ENCODE measurements around the gene FPR2. TPM values are rescaled to one million over a fixed set of nuclear protein-coding genes. Genes with fewer than 3 reads are reported as not detected.

The FPR2 gene
- total RNA-seq, 1 donor from 2014 or later, result 4.2 TPM

GRCh38 chr19:51780270-51780669, 19.3 kb downstream of the FPR2 start:
- Histone ChIP-seq H3K36me3 (ENCODE audit: control insufficient read depth in 3 of 3, insufficient read depth in 3 of 3, low read length in 3 of 3) (no peaks in the 10 kb centered on the region), H3K9me3 (ENCODE audit: control insufficient read depth in 3 of 3, low read length in 3 of 3) (no peaks in the 10 kb centered on the region), H3K4me1 (ENCODE audit: control insufficient read depth in 3 of 3, insufficient read depth in 3 of 3, low read length in 3 of 3) (peaks cover 0 to 4% (median 0%) of the 10 kb centered on the region in 3 donors), H3K4me3 (ENCODE audit: low read length in 3 of 3) (no peak overlapping the region), H3K9ac (ENCODE audit: low read depth in 1 of 3, low read length in 3 of 3) (no peak overlapping the region), H3K27me3 (ENCODE audit: control insufficient read depth in 3 of 3, insufficient read depth in 3 of 3, low read length in 3 of 3) (peaks cover 0 to 6% (median 0%) of the 10 kb centered on the region in 3 donors), H3K27ac (ENCODE audit: low read depth, low read length) (no peak overlapping the region)

GRCh38 chr19:51781999-51782398, 21.0 kb downstream of the FPR2 start:
- Histone ChIP-seq H3K4me3 (ENCODE audit: low read length in 3 of 3) (no peak overlapping the region), H3K27me3 (ENCODE audit: control insufficient read depth in 3 of 3, insufficient read depth in 3 of 3, low read length in 3 of 3) (peaks cover 0 to 6% (median 0%) of the 10 kb centered on the region in 3 donors), H3K36me3 (ENCODE audit: control insufficient read depth in 3 of 3, insufficient read depth in 3 of 3, low read length in 3 of 3) (no peaks in the 10 kb centered on the region), H3K27ac (ENCODE audit: low read depth, low read length) (no peak overlapping the region), H3K9ac (ENCODE audit: low read depth in 1 of 3, low read length in 3 of 3) (no peak overlapping the region), H3K9me3 (ENCODE audit: control insufficient read depth in 3 of 3, low read length in 3 of 3) (no peaks in the 10 kb centered on the region), H3K4me1 (ENCODE audit: control insufficient read depth in 3 of 3, insufficient read depth in 3 of 3, low read length in 3 of 3) (peaks cover 0 to 4% (median 0%) of the 10 kb centered on the region in 3 donors)

DNA sequence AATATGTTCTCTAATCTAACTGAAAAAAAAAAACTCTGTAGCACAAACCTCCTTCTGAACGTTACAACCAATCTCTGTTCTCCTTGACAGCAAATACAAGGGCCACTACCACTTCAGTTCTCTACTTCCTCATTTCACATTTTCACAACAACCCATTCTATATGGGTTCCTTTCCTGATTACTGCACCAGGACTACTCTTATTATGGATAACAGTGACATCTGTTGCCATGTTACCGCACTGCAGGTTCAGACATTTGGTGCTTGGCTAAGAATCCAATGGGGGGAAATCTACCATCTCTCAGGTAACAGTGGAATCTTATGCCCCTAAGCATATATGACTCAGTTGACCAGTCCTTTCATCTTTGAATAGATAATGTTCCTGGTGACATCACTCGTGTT, 22.4 kb downstream of the FPR2 start:
- Histone ChIP-seq H3K4me1 (ENCODE audit: control insufficient read depth in 3 of 3, insufficient read depth in 3 of 3, low read length in 3 of 3) (no peaks in the 10 kb centered on the region), H3K27ac (ENCODE audit: low read depth, low read length) (no peak overlapping the region)

DNA sequence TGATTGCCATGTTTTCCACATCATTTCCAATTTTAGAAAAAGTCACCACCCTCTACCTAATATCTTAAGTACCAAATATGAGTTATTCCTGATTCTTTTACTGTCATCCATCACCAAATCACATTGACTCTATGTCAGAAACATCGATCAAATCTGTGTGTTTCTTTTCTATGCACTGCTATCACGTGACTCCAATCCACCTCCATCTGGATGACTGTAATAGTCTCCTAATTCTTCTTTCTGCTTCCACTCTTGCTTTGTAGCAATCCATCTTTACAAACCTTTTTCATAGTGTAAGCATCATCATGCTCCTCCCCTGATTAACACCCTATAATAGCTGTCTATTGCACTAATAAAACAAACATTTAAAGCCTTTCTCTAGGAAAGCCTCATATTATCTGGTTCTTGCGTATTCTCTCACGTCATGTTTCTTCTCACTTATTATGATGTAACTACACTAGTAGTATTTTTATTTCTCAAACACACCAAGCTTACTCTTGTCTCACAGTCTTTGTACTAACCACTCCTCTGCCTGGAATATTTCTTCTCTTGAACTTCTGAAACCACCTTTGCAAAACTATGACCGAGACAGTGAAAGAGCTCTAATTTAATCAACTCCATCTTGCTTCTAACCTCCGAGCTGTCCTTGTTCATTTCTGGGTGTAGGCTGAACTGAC, 23.3 kb downstream of the FPR2 start:
- Histone ChIP-seq H3K27ac (ENCODE audit: low read depth, low read length) (no peak overlapping the region), H3K9me3 (ENCODE audit: control insufficient read depth in 3 of 3, low read length in 3 of 3) (no peaks in the 10 kb centered on the region), H3K36me3 (ENCODE audit: control insufficient read depth in 3 of 3, insufficient read depth in 3 of 3, low read length in 3 of 3) (no peaks in the 10 kb centered on the region), H3K4me1 (ENCODE audit: control insufficient read depth in 3 of 3, insufficient read depth in 3 of 3, low read length in 3 of 3) (no peaks in the 10 kb centered on the region), H3K9ac (ENCODE audit: low read depth in 1 of 3, low read length in 3 of 3) (no peak overlapping the region), H3K27me3 (ENCODE audit: control insufficient read depth in 3 of 3, insufficient read depth in 3 of 3, low read length in 3 of 3) (peaks cover 0 to 2% (median 0%) of the 10 kb centered on the region in 3 donors), H3K4me3 (ENCODE audit: low read length in 3 of 3) (no peak overlapping the region)

More for the DNA sequence above, 22.4 kb downstream of the FPR2 start:
- Histone ChIP-seq H3K9me3 (ENCODE audit: control insufficient read depth in 3 of 3, low read length in 3 of 3) (no peaks in the 10 kb centered on the region), H3K4me3 (ENCODE audit: low read length in 3 of 3) (no peak overlapping the region), H3K9ac (ENCODE audit: low read depth in 1 of 3, low read length in 3 of 3) (no peak overlapping the region), H3K27me3 (ENCODE audit: control insufficient read depth in 3 of 3, insufficient read depth in 3 of 3, low read length in 3 of 3) (peaks cover 0 to 6% (median 0%) of the 10 kb centered on the region in 3 donors), H3K36me3 (ENCODE audit: control insufficient read depth in 3 of 3, insufficient read depth in 3 of 3, low read length in 3 of 3) (no peaks in the 10 kb centered on the region)

DNA sequence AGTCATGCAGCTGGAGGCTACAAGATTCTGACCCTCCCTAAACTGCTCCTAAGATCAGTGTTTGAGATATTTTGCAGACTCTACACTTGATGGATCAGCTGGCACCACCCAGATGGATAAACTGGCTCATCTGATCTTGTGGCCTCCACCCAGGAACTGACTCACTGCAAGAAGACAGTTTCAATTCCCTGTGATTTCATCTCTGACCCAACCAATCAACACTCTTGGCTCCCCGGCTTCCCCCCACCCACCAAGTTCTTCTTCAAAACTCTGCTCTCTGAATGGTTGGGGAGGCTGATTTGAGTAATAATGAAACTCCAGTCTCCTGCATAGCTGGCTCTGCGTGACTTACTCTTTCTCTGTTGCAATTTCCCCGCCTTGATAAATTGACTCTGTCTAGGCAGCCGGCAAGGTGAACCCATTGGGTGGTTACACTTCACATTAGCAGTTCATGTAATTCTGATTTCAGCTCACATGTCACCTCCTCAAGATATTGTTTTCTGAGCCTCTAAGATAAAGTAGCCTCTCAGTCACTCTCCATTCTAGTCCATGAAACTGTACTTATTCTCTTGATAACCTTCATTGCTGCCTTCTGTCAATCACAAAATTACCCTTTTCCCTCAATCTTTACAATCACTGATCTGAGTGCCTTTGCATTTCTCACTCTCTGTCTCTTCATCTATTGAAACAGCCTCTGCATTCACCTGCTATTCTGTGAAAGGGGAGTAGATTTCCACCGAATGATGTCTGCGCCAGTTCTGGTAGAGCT, 24.1 kb downstream of the FPR2 start:
- peak overlapping the region; percentile 51 for H3K27ac ChIP-seq (ENCODE audit: low read depth, low read length)
- no peak overlapping the region for H3K9ac ChIP-seq (ENCODE audit: low read depth in 1 of 3, low read length in 3 of 3)
- H3K36me3 ChIP-seq (ENCODE audit: control insufficient read depth in 3 of 3, insufficient read depth in 3 of 3, low read length in 3 of 3), result no peaks in the 10 kb centered on the region
- H3K4me3 ChIP-seq (ENCODE audit: low read length in 3 of 3), result no peak overlapping the region
- H3K4me1 ChIP-seq (ENCODE audit: control insufficient read depth in 3 of 3, insufficient read depth in 3 of 3, low read length in 3 of 3), result no peaks in the 10 kb centered on the region
- H3K27me3 ChIP-seq (ENCODE audit: control insufficient read depth in 3 of 3, insufficient read depth in 3 of 3, low read length in 3 of 3), result no peaks in the 10 kb centered on the region
- H3K9me3 ChIP-seq (ENCODE audit: control insufficient read depth in 3 of 3, low read length in 3 of 3), result no peaks in the 10 kb centered on the region

DNA sequence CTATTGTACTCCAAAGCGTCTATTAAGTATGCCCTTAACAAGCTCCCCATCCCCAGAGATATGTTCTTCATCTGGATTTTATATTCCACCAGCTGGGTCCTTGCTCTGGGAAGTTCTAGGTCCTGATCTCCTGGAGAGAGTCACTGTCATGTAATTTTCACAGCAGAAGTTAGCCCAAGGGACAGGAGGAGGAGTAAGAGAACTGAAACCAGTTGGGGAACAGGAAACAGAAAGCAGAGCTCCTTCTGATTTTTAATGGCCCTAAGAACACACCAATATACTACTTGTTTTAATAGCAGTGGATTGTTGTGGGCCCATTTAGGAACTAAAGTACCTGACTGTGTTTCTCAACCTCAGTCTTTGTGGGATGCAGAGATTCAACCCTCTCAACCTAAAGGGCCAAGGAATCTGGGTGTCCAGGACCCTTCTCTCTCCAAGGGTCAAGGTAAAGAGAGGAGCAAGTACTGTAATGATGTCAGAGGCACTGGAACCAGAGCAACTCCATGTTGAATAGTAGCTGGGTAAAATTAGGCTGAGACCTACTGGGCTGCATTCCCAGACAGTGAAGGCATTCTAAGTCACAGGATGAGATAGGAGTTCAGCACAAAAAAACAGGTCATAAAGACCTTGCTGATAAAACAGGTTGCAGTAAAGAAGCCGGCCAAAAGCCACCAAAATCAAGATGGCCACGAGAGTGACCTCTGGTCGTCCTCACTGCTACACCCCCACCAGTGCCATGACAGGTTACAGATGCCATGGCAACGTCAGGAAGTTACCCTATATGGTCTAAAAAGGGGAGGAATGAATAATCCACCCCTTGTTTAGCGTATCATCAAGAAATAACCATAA, 25.9 kb downstream of the FPR2 start:
- Histone ChIP-seq H3K36me3 (ENCODE audit: control insufficient read depth in 3 of 3, insufficient read depth in 3 of 3, low read length in 3 of 3) (no peaks in the 10 kb centered on the region), H3K4me1 (ENCODE audit: control insufficient read depth in 3 of 3, insufficient read depth in 3 of 3, low read length in 3 of 3) (no peaks in the 10 kb centered on the region), H3K27ac (ENCODE audit: low read depth, low read length) (no peak overlapping the region), H3K9me3 (ENCODE audit: control insufficient read depth in 3 of 3, low read length in 3 of 3) (no peaks in the 10 kb centered on the region), H3K27me3 (ENCODE audit: control insufficient read depth in 3 of 3, insufficient read depth in 3 of 3, low read length in 3 of 3) (no peaks in the 10 kb centered on the region), H3K4me3 (ENCODE audit: low read length in 3 of 3) (no peak overlapping the region), H3K9ac (ENCODE audit: low read depth in 1 of 3, low read length in 3 of 3) (no peak overlapping the region)

DNA sequence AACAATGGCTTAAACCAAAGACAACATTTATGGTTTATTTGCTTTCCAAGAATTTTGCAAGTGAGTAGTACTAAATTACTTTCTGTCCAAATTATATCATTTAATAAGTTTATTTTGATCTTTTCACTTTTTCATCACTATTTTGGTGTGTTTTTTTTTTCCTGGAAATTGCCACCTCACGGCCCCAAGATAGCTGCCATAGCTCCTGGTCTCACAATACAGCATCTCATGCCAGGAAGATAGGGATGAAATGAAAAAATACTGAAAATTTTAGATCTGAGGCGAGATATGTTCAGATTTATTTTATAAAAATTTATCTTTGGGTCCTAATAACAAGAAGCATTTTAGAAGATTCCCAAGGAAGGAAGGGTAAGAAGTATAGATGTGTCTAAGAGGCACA, 27.0 kb downstream of the FPR2 start:
- Histone ChIP-seq H3K9ac (ENCODE audit: low read depth in 1 of 3, low read length in 3 of 3) (no peak overlapping the region), H3K27me3 (ENCODE audit: control insufficient read depth in 3 of 3, insufficient read depth in 3 of 3, low read length in 3 of 3) (no peaks in the 10 kb centered on the region), H3K36me3 (ENCODE audit: control insufficient read depth in 3 of 3, insufficient read depth in 3 of 3, low read length in 3 of 3) (no peaks in the 10 kb centered on the region), H3K9me3 (ENCODE audit: control insufficient read depth in 3 of 3, low read length in 3 of 3) (peaks cover 0 to 3% (median 0%) of the 10 kb centered on the region in 3 donors), H3K27ac (ENCODE audit: low read depth, low read length) (no peak overlapping the region), H3K4me3 (ENCODE audit: low read length in 3 of 3) (no peak overlapping the region), H3K4me1 (ENCODE audit: control insufficient read depth in 3 of 3, insufficient read depth in 3 of 3, low read length in 3 of 3) (no peaks in the 10 kb centered on the region)

DNA sequence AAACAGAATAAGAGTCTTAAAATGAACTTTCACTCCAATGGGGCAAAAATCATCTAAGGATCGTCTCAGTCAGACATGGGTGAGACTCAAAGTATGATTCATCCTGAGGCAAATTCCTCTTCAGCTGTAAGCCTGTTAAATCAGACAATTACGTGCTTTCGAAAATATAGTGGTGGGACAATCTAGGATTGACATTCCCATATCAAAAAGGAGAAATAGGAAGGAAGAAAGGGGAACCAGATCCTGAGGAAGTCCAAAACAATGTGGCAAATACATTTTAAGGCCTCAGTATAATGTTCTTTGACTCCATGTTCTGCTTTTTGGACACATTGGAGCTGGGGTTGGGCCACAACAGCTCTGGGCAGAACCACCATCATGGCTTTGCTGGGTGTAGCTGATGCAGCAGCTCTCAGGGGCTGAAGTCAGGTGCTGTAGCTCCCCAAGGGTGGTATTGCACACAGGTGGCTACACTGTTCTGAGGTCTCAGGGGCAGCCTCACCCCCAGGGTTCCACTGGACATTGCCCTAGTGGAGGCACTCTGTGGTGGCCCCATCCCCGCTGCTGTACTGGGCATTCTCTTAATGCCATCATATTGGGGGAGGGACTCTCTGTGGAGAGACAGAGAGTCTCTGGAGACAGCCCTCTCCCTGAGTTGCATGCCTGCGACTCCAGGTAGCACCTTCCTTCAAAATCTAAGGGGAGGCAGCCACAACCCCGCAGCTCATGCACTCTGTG, 28.2 kb downstream of the FPR2 start:
- Histone ChIP-seq H3K4me1 (ENCODE audit: control insufficient read depth in 3 of 3, insufficient read depth in 3 of 3, low read length in 3 of 3) (no peaks in the 10 kb centered on the region), H3K27ac (ENCODE audit: low read depth, low read length) (no peak overlapping the region), H3K9ac (ENCODE audit: low read depth in 1 of 3, low read length in 3 of 3) (no peak overlapping the region), H3K4me3 (ENCODE audit: low read length in 3 of 3) (no peak overlapping the region), H3K9me3 (ENCODE audit: control insufficient read depth in 3 of 3, low read length in 3 of 3) (peaks cover 0 to 3% (median 0%) of the 10 kb centered on the region in 3 donors), H3K36me3 (ENCODE audit: control insufficient read depth in 3 of 3, insufficient read depth in 3 of 3, low read length in 3 of 3) (no peaks in the 10 kb centered on the region), H3K27me3 (ENCODE audit: control insufficient read depth in 3 of 3, insufficient read depth in 3 of 3, low read length in 3 of 3) (no peaks in the 10 kb centered on the region)

DNA sequence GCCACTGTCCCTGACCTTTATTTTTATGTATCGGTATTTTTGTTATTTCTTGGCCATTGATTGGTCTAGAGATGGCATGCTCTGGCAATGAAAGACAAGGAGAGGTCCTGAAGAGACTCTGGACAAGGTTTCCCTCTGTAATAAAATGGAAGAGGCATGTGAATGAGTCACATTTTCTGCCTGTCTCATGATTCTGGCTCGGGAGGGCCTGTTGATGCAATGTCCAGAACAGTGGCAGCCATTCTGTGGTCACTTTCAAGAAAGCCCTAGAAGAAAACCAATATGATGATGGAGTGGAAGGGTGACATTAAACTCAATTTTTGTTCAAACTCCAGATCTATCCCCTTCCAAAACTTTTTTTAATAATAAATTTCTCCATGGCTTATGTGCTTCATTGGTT, 32.0 kb downstream of the FPR2 start:
- Histone ChIP-seq H3K27ac (ENCODE audit: low read depth, low read length) (no peak overlapping the region), H3K9me3 (ENCODE audit: control insufficient read depth in 3 of 3, low read length in 3 of 3) (peaks cover 0 to 3% (median 0%) of the 10 kb centered on the region in 3 donors), H3K4me3 (ENCODE audit: low read length in 3 of 3) (no peak overlapping the region), H3K36me3 (ENCODE audit: control insufficient read depth in 3 of 3, insufficient read depth in 3 of 3, low read length in 3 of 3) (no peaks in the 10 kb centered on the region), H3K9ac (ENCODE audit: low read depth in 1 of 3, low read length in 3 of 3) (no peak overlapping the region), H3K27me3 (ENCODE audit: control insufficient read depth in 3 of 3, insufficient read depth in 3 of 3, low read length in 3 of 3) (peaks cover 0 to 2% (median 0%) of the 10 kb centered on the region in 3 donors), H3K4me1 (ENCODE audit: control insufficient read depth in 3 of 3, insufficient read depth in 3 of 3, low read length in 3 of 3) (no peaks in the 10 kb centered on the region)

All from skeletal muscle tissue (tissue), 4 donors.